GM12801 (cell line): ENCODE results near the gene ROBO1.

ENCODE experiments used
- TF ChIP-seq, protein P1 (sequence below): IDR thresholded peaks from one replicate; pipeline ENCODE4 v1.5.1; 2011; ENCODE audit warnings: control low read depth; ENCODE audit not compliant: insufficient read length; ENCODE audit errors: extremely low read depth

The ROBO1 gene

DNA sequence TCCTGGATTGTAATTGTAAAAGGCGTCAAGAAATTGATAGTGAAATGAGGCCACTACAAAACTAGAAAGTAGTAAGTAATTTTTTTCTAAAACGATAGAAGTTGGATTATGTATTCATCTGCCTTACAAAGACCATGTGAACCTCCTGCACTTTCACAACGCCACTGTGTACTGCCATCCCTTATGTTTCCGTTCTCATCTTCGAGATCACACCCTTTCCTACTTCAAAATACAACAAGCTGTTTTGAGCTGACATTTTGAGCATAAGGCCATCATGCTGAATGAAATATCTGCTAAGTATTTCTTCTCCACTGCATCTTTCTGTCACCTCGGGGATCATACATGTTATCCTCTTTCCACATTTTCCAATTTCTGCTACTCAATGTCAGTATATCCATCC, 885.5 kb downstream of the ROBO1 start:
- TF ChIP-seq, protein P1, sequence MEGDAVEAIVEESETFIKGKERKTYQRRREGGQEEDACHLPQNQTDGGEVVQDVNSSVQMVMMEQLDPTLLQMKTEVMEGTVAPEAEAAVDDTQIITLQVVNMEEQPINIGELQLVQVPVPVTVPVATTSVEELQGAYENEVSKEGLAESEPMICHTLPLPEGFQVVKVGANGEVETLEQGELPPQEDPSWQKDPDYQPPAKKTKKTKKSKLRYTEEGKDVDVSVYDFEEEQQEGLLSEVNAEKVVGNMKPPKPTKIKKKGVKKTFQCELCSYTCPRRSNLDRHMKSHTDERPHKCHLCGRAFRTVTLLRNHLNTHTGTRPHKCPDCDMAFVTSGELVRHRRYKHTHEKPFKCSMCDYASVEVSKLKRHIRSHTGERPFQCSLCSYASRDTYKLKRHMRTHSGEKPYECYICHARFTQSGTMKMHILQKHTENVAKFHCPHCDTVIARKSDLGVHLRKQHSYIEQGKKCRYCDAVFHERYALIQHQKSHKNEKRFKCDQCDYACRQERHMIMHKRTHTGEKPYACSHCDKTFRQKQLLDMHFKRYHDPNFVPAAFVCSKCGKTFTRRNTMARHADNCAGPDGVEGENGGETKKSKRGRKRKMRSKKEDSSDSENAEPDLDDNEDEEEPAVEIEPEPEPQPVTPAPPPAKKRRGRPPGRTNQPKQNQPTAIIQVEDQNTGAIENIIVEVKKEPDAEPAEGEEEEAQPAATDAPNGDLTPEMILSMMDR: no peak

DNA sequence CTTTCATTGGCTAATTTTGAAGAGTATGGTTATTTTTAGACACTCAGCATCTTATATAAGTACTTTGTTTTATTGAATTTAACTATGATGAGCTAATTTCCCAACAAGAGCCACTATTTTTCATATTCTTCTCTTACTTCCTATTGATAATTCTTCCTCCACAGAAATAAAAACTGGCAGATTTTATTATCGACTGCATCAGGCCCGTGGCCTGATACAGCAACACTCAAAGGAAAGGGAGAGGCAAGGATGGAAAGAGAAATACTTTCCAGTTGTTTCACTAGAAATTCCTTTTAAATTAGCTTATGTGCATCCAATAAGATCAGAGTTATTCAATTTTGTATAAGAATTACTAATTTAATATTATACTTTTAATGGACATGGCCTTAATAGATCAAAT, 886.3 kb downstream of the ROBO1 start:
- TF ChIP-seq, protein P1: no peak

DNA sequence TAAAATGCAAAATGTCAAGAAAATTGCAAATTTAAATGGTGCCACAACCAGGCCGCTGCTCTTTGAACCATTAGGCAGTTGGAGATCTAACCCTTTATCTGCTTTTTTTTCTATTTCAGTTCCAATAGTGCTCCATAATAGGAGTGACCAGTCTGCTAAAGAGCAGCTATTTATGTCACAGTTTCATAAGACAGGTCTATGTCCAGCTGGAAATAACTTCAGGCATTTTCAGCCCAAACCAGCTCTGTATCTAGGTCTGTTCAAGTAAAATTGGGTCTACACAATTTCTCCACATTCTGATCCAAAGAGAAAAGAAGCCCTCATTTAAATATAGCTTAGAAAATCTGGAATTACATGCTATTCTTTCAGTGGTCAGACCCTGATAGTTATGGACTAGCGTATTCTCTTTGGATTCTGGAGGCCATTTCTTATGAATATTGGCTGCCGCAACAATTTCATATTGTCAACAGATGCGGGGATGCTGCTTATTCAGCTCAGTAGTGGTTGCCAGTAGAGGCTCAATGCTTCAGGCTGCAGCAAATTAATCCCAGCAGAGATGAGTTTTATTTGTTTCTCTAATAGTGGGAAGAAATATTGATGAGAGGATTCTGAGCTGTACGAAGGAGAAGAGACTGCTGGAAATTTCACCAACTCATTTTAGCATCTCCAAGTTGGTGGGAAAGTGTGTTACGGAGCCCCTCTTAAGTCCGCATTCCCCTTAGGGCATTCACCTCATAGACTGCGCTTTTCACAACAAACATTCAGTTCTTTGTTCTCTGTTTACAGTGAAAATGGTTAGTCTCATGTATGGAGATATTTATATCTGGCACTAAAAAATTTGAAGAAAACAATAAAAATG, 887.0 kb downstream of the ROBO1 start:
- TF ChIP-seq, protein P1: no peak

DNA sequence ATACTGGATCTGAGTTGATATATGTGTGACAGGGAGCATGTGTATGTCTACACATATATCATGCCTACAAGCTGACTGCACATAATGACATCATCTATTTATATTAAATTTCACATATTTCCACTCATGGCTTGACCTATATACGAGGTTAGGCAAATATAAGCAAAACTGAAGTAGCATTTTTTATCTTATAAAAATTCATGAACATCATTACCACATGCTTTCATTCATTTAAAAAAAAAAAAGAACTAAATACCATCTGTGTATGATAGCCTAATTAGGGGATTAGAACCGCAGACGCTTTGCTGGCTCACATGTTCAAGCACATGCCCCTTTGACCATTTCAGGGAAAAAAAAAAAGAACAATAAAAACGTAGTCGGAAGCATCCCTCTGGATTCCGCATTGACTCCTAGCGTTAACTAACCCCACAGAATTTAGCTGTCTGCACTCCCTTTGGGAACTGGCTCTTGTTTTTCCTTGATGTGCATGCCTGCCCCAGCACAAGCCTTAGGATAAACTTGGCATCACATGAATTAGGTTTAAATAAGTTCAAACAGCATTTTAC, 888.4 kb downstream of the ROBO1 start:
- TF ChIP-seq, protein P1: no peak

DNA sequence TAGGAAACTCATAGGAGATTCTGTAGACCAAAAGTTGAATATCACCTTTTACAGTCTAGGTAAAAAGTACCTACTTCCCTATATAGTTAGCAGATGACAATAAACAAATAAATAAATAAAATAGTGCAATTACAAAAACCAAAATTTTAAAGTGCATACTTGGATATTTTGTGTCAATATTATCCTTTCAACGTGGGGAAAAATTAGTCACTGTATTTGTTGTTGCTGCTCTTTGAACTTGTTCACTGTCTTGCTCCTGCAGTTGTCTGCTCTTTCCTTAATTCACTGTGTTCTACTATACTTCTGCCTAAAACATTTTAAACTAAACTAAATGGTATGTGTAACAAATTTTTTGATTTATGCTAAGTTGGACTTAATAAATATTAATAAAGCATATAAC, 889.0 kb downstream of the ROBO1 start:
- TF ChIP-seq, protein P1: no peak

DNA sequence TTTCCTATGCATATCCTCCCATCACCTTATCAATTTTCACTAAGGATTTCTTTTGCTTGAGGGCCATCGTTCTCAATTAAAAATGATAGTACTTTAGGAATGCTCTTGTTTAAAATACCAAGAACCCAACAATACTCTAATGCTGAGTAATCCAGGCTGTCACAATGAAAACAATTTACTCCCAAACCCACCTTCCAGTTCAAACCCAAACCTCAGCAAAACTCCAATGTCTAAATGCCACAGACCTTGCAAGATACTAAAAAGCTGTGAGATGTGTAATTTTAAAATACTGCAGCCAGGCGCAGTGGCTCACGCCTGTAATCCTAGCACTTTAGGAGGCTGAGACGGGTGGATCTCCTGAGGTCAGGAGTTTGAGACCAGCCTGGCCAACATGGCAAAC, 889.8 kb downstream of the ROBO1 start:
- TF ChIP-seq, protein P1: no peak

DNA sequence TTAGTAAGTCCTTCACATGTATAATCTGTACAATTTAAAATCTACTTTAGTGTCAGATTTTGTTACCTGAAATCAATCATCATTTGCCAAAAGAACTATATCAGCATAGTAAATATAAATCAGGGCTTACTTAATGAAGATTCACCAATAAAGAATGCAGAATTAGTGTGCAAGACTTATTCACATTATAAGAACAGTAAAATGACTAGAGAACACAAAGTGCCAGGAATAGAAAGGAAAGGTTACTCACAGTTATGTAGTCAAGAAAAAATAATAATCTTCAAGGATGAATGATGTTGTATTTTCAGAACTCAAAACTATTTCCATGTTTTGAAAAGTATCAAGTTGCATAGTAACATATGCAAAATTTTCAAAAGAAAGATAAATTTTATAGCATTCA, 891.9 kb downstream of the ROBO1 start:
- TF ChIP-seq, protein P1: no peak
